Activated naive CD8-positive, alpha-beta T cell (primary cell): ENCODE data around the gene EXOC4.

Source experiments
- H3K27ac Mint-ChIP-seq: one replicate; pipeline ENCODE4 v1.8.0; 2021; ENCODE audit warnings: mixed read lengths
- H3K27me3 Mint-ChIP-seq: one replicate; pipeline ENCODE4 v1.8.0; 2021; ENCODE audit warnings: mixed read lengths
- H3K36me3 Mint-ChIP-seq: one replicate; pipeline ENCODE4 v1.8.0; 2021; ENCODE audit warnings: mixed read lengths
- H3K4me1 Mint-ChIP-seq: one replicate; pipeline ENCODE4 v1.8.0; 2021; ENCODE audit warnings: low read depth, mixed read lengths
- H3K4me3 Mint-ChIP-seq: one replicate; pipeline ENCODE4 v1.8.0; 2021; ENCODE audit warnings: mild to moderate bottlenecking, mixed read lengths
- H3K9me3 Mint-ChIP-seq: one replicate; pipeline ENCODE4 v1.8.0; 2021; ENCODE audit warnings: low read depth, mixed read lengths

Gene EXOC4

DNA sequence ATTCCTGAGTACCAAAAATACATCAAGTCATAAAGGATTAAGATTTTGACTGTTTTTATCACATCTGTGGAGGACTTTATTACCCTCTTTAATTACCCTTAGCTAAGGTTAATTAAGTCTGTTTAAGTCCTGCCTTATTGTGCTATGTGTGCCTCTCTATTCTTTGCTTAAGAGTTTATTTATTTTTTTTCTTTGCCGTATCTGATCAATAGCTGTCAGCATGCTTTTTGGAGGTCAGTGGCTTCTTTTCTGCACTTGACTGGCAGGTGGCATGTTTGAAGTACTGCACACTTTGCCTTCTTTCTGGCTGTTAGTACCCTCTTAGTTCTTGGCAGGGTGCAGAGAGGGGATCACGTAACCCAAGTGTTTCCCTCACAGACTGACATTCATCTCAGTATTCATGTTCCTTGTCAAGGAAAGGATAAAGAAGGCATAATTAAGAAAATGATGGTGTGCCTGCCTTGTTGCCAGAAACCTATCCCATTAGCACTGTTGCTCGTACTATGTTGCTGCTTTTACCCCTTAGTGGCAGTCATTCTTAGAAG is 225.8 kb downstream of the EXOC4 start:
- Mint-ChIP-seq H3K27me3 (no peaks in the 10 kb centered on the region), H3K4me3 (no peak overlapping the region), H3K9me3 (no peaks in the 10 kb centered on the region), H3K36me3 (peaks cover 24% of the 10 kb centered on the region), H3K4me1 (peaks cover 42% of the 10 kb centered on the region), H3K27ac (peak overlapping the region; percentile 30)

- Mint-ChIP-seq H3K27ac (no peak overlapping the region), H3K27me3 (no peaks in the 10 kb centered on the region), H3K36me3 (peaks cover 24% of the 10 kb centered on the region), H3K4me1 (peaks cover 50% of the 10 kb centered on the region), H3K4me3 (no peak overlapping the region), H3K9me3 (no peaks in the 10 kb centered on the region)
These were observed 226.7 kb downstream of the EXOC4 start for GRCh38 chr7:133479456-133480065.

- Mint-ChIP-seq H3K27ac (no peak overlapping the region), H3K4me1 (peaks cover 54% of the 10 kb centered on the region), H3K9me3 (no peaks in the 10 kb centered on the region), H3K4me3 (no peak overlapping the region), H3K36me3 (peaks cover 26% of the 10 kb centered on the region), H3K27me3 (no peaks in the 10 kb centered on the region)
These were observed 228.0 kb downstream of the EXOC4 start for GRCh38 chr7:133480868-133481267.

- no peaks in the 10 kb centered on the region for H3K27me3 Mint-ChIP-seq
- H3K4me3 Mint-ChIP-seq: no peak overlapping the region
- H3K27ac Mint-ChIP-seq: no peak overlapping the region
- peaks cover 53% of the 10 kb centered on the region for H3K4me1 Mint-ChIP-seq
- H3K9me3 Mint-ChIP-seq: no peaks in the 10 kb centered on the region
- peaks cover 25% of the 10 kb centered on the region for H3K36me3 Mint-ChIP-seq
These were observed 228.8 kb downstream of the EXOC4 start for GRCh38 chr7:133481676-133482075.

- H3K27ac Mint-ChIP-seq: no peak overlapping the region
These were observed 229.7 kb downstream of the EXOC4 start for GRCh38 chr7:133482599-133482998.

DNA sequence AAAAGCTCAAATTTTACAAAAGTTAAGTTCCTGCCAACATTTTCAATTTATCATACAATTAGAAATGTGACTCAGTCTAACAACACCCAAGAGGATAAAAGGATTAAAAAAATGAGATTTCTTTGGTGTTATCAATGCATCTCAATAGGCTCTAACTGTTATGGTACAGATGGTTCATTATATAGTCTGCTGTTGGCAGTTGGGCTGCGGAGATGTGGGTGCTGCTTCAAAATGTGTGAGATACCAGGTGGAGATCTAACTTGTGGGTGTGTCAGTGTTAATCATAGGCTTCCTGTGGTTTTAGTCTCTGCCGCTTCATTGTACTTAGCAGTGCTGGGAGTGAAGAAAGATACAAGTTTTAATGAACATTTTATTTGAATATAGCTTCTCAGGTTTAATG is 231.2 kb downstream of the EXOC4 start:
- Mint-ChIP-seq H3K4me1 (peaks cover 35% of the 10 kb centered on the region), H3K36me3 (peaks cover 20% of the 10 kb centered on the region)

More at GRCh38 chr7:133482599-133482998, 229.7 kb downstream of the EXOC4 start:
- Mint-ChIP-seq H3K4me1 (peaks cover 48% of the 10 kb centered on the region), H3K9me3 (no peaks in the 10 kb centered on the region), H3K27me3 (no peaks in the 10 kb centered on the region), H3K36me3 (peaks cover 22% of the 10 kb centered on the region), H3K4me3 (no peak overlapping the region)

GRCh38 chr7:133489906-133490305 is 237.0 kb downstream of the EXOC4 start:
- Mint-ChIP-seq H3K36me3 (peaks cover 31% of the 10 kb centered on the region), H3K4me1 (peaks cover 16% of the 10 kb centered on the region), H3K9me3 (no peaks in the 10 kb centered on the region), H3K4me3 (no peak overlapping the region), H3K27me3 (no peaks in the 10 kb centered on the region), H3K27ac (no peak overlapping the region)

More for the DNA sequence above, 231.2 kb downstream of the EXOC4 start:
- Mint-ChIP-seq H3K27me3 (no peaks in the 10 kb centered on the region), H3K4me3 (peak overlapping the region; percentile 53), H3K27ac (peak overlapping the region; percentile 1), H3K9me3 (no peaks in the 10 kb centered on the region)

DNA sequence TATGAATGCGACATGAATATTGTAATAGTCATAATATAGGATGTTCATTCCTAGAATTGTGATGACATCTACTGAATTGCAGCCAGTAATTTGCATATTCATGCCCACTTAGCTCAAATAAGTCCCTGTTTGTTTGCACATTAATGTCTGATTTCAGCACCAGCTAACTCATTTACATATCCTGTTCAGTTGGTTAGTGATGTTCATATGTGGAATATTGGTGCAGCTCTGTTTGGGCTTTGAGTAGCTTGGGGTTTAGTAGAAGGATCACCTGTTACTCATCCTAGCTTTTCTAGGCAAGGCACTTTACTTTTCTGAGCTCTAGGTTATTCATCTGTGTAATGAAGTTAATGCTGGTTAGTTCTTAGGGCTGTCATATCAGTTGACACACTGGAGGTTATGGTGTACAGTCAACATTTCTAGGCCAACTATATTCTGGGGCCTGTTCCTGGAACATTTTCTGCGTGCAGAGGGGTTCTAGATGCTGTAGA is 238.4 kb downstream of the EXOC4 start:
- Mint-ChIP-seq H3K9me3 (no peaks in the 10 kb centered on the region), H3K27me3 (no peaks in the 10 kb centered on the region), H3K4me1 (peaks cover 13% of the 10 kb centered on the region), H3K36me3 (peaks cover 24% of the 10 kb centered on the region), H3K4me3 (no peak overlapping the region), H3K27ac (no peak overlapping the region)

DNA sequence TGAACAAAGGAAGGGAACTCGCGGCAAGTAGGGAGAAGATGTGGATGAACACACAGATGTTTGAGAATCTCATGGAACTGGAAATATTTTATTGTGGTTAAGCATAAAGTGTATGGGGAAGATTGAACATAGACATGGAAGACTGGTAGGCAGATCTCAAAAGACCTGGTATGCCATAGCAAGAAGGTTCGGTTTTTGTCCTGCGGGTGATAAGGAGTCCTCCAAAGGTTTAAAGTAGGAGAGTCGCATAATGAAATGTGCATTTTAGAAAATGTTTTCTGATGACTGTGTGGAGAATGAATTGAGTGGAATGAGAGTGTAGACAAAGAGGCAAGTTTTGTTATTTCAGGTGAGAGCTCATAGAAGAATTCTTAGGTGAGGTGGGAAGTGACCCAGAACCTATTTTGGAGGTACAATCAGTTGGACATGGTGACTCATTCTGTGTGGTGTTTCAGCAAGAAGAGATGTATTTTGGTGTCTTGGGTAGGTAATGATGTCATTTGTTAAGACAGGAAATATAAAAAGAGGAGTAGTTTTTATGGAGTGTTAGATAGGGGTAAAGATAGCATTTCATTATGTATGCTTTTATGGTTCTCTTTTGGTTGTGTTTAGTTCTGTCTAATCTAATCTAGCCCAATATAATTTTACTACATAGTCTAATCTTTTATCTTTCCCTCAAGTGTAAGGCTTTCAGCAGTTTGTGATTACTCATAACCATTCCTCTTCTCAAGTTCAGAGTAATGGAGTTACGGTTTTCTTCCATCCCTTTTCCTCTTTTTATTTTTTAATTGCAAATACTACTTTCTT is 239.2 kb downstream of the EXOC4 start:
- Mint-ChIP-seq H3K27me3 (no peaks in the 10 kb centered on the region), H3K4me3 (no peak overlapping the region), H3K9me3 (no peaks in the 10 kb centered on the region), H3K4me1 (peaks cover 13% of the 10 kb centered on the region), H3K27ac (peak overlapping the region; percentile 41), H3K36me3 (peaks cover 27% of the 10 kb centered on the region)

DNA sequence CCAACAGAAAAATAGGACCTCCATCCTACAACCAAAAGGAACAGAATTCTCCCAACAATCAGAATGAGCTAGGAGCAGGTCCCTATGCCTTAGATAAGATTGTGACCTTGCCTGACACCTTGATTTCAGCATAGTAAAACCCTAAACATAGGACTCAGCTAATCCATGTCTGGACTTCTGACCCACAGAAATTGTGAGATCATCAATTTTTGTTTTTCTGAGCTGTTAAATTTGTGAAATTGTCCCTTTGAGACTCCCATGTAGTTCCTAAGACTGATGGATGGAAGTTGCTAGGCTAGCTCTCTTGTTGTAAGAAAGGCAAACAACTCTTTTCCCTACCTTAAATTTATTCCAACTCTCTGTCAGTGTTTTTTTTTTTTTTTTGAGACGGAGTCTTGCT is 244.2 kb downstream of the EXOC4 start:
- Mint-ChIP-seq H3K27ac (no peak overlapping the region), H3K4me1 (peaks cover 3% of the 10 kb centered on the region), H3K9me3 (no peaks in the 10 kb centered on the region), H3K36me3 (peaks cover 25% of the 10 kb centered on the region), H3K4me3 (no peak overlapping the region), H3K27me3 (no peaks in the 10 kb centered on the region)

- H3K4me1 Mint-ChIP-seq: no peaks in the 10 kb centered on the region
- peaks cover 14% of the 10 kb centered on the region for H3K36me3 Mint-ChIP-seq
- H3K4me3 Mint-ChIP-seq: no peak overlapping the region
- no peaks in the 10 kb centered on the region for H3K9me3 Mint-ChIP-seq
- no peaks in the 10 kb centered on the region for H3K27me3 Mint-ChIP-seq
- H3K27ac Mint-ChIP-seq: no peak overlapping the region
These were observed 248.9 kb downstream of the EXOC4 start for GRCh38 chr7:133501771-133502170.

- H3K4me1 Mint-ChIP-seq: no peaks in the 10 kb centered on the region
- no peaks in the 10 kb centered on the region for H3K27me3 Mint-ChIP-seq
- peaks cover 13% of the 10 kb centered on the region for H3K36me3 Mint-ChIP-seq
- H3K4me3 Mint-ChIP-seq: no peak overlapping the region
- no peaks in the 10 kb centered on the region for H3K9me3 Mint-ChIP-seq
- H3K27ac Mint-ChIP-seq: no peak overlapping the region
These were observed 249.6 kb downstream of the EXOC4 start for GRCh38 chr7:133502498-133502897.

- Mint-ChIP-seq H3K36me3 (peaks cover 11% of the 10 kb centered on the region), H3K4me1 (no peaks in the 10 kb centered on the region), H3K27me3 (no peaks in the 10 kb centered on the region), H3K27ac (no peak overlapping the region), H3K9me3 (no peaks in the 10 kb centered on the region), H3K4me3 (no peak overlapping the region)
These were observed 250.1 kb downstream of the EXOC4 start for GRCh38 chr7:133502972-133503371.

- no peaks in the 10 kb centered on the region for H3K9me3 Mint-ChIP-seq
- H3K4me1 Mint-ChIP-seq: no peaks in the 10 kb centered on the region
- no peak overlapping the region for H3K27ac Mint-ChIP-seq
- no peaks in the 10 kb centered on the region for H3K27me3 Mint-ChIP-seq
- H3K4me3 Mint-ChIP-seq: no peak overlapping the region
- H3K36me3 Mint-ChIP-seq: peaks cover 15% of the 10 kb centered on the region
These were observed 251.9 kb downstream of the EXOC4 start for GRCh38 chr7:133504825-133505224.

DNA sequence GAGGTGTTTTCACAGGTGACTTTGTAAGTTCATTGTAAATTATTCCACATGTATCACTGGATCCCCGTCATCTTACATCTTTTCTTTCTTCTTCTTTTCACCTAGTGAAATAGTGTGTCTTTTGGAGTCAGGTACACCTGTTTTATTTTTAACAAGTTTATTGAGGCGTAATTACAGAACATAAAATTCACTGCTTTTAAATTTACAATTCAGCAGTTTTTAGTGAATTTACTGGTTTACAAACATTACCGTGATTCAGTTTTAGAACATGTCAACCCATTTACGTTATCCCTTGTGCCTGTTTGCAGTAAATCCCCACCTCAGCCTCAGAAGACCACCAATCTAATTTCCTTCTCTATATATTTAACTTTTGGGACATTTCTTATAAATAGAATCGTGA is 256.9 kb downstream of the EXOC4 start:
- H3K27me3 Mint-ChIP-seq: no peaks in the 10 kb centered on the region
- H3K36me3 Mint-ChIP-seq: peaks cover 26% of the 10 kb centered on the region
- H3K4me1 Mint-ChIP-seq: no peaks in the 10 kb centered on the region
- H3K9me3 Mint-ChIP-seq: no peaks in the 10 kb centered on the region
- H3K4me3 Mint-ChIP-seq: no peak overlapping the region
- no peak overlapping the region for H3K27ac Mint-ChIP-seq
